NCI-H1092 (cell line): Measurements from ENCODE around the gene EDN3.
A peak's percentile ranks its signal among the peaks of the same experiment; 100 is the strongest.

Experiments
- DNase-seq: peaks from one replicate; lab custom pipeline; 2025; lab: John Stamatoyannopoulos, UW

The EDN3 gene

GRCh38 chr20:59365611-59366285 is 65.3 kb downstream of the EDN3 start:
- DNase-seq = peak; percentile 69

- DNase-seq = no peak
Measured at GRCh38 chr20:59371431-59371830, 71.0 kb downstream of the EDN3 start.

GRCh38 chr20:59374261-59374660 is 73.8 kb downstream of the EDN3 start:
- no peak for DNase-seq

- no peak for DNase-seq
Measured at GRCh38 chr20:59375541-59375940, 75.1 kb downstream of the EDN3 start.
